GM12891 (cell line): ENCODE data around the gene CNIH3.

Experiments
- PAX5 ChIP-seq: IDR thresholded peaks from 2 replicates; pipeline ENCODE4 v1.6.1; 2011; ENCODE audit warnings: low read length, moderate library complexity, mild to moderate bottlenecking; ENCODE audit not compliant: insufficient read depth, severe bottlenecking
- POLR2A ChIP-seq: IDR thresholded peaks from 2 replicates; pipeline ENCODE4 v1.6.1; 2011; ENCODE audit warnings: low read depth, low read length, control low read depth
- POLR2AphosphoS5 ChIP-seq: IDR thresholded peaks from 2 replicates; pipeline ENCODE4 v1.6.1; 2011; ENCODE audit warnings: low read depth, low read length, control low read depth
- POU2F2 ChIP-seq: IDR thresholded peaks from 2 replicates; pipeline ENCODE4 v1.6.1; 2011; ENCODE audit warnings: low read depth, mild to moderate bottlenecking, control low read depth, low read length, moderate library complexity
- TAF1 ChIP-seq: IDR thresholded peaks from 2 replicates; pipeline ENCODE4 v1.6.1; 2011; ENCODE audit warnings: low read depth, low read length, control low read depth

- no peak for TF ChIP-seq POLR2A
- TF ChIP-seq POLR2AphosphoS5: no peak
- no peak for TF ChIP-seq TAF1
- TF ChIP-seq PAX5: no peak
- TF ChIP-seq POU2F2: no peak
Observed at GRCh38 chr1:224666913-224667312, 50.8 kb downstream of the CNIH3 start.
